GM21528 (cell line): ENCODE data around the gene CTIF.
A peak's percentile ranks its signal among the peaks of the same experiment; 100 is the strongest.

ENCODE experiments used
- ATAC-seq: cut with Tn5 transposase; IDR thresholded peaks from one replicate; pipeline ENCODE4 v1.9.1; 2021; ENCODE audit warnings: mild to moderate bottlenecking, moderate library complexity; ENCODE audit not compliant: unreplicated experiment, low FRiP score

CTIF gene

GRCh38 chr18:48792611-48793380 is 254.0 kb downstream of the CTIF start:
- no peak for ATAC-seq

- ATAC-seq, result no peak
Observed at GRCh38 chr18:48794251-48794970, 255.6 kb downstream of the CTIF start.

- ATAC-seq, result no peak
Observed at GRCh38 chr18:48795696-48796095, 256.9 kb downstream of the CTIF start.

GRCh38 chr18:48796491-48797205 is 257.8 kb downstream of the CTIF start:
- ATAC-seq, result no peak

- ATAC-seq, result no peak
Observed at GRCh38 chr18:48797841-48798255, 259.0 kb downstream of the CTIF start.

- no peak for ATAC-seq
Observed at GRCh38 chr18:48798334-48799245, 259.8 kb downstream of the CTIF start.

- no peak for ATAC-seq
Observed at GRCh38 chr18:48799724-48800315, 261.0 kb downstream of the CTIF start.

GRCh38 chr18:48800466-48800865 is 261.6 kb downstream of the CTIF start:
- ATAC-seq, result no peak

- ATAC-seq, result peak; percentile 43
Observed at GRCh38 chr18:48800876-48801727, 262.3 kb downstream of the CTIF start.

- ATAC-seq, result no peak
Observed at GRCh38 chr18:48801728-48802542, 263.1 kb downstream of the CTIF start.

- no peak for ATAC-seq
Observed at GRCh38 chr18:48802543-48803290, 263.9 kb downstream of the CTIF start.

- ATAC-seq, result no peak
Observed at GRCh38 chr18:48803518-48803917, 264.7 kb downstream of the CTIF start.

GRCh38 chr18:48803951-48804855 is 265.4 kb downstream of the CTIF start:
- ATAC-seq, result no peak

- no peak for ATAC-seq
Observed at GRCh38 chr18:48804856-48805610, 266.2 kb downstream of the CTIF start.

- no peak for ATAC-seq
Observed at GRCh38 chr18:48805826-48806535, 267.1 kb downstream of the CTIF start.
